ENCODE data around the gene HNRNPA1.
"Not testable (repeated sequence)": the region's sequence is repeated elsewhere in the genome, so short reads cannot be mapped to it uniquely, and the experiment has no call there.

- not testable (repeated sequence) for TF ChIP-seq POLR2AphosphoS5, CTCF (IDR thresholded peaks at IDR 0.05)
Observed at GRCh38 chr12:54231269-54231668, 49.3 kb upstream of the HNRNPA1 start.

Measured in sigmoid colon (tissue), 4 donors.